NCI-H2171 treated with DMSO at 0.1 percent for 48 hours (cell line): Measurements from ENCODE around the gene NRIP1.

Experiments used
- DNase-seq: peaks from one replicate; lab custom pipeline; 2025; lab: John Stamatoyannopoulos, UW

Gene NRIP1

GRCh38 chr21:14917762-14918161, 147.0 kb downstream of the NRIP1 start:
- DNase-seq = no peak

GRCh38 chr21:14916676-14917141, 148.1 kb downstream of the NRIP1 start:
- DNase-seq = no peak

GRCh38 chr21:14913638-14914037, 151.2 kb downstream of the NRIP1 start:
- DNase-seq = no peak

GRCh38 chr21:14911351-14911750, 153.4 kb downstream of the NRIP1 start:
- no peak for DNase-seq
